H1 (cell line): Measurements from ENCODE around the gene DAB2IP. TPM values are rescaled to one million over a fixed set of nuclear protein-coding genes. Genes with fewer than 3 reads are reported as not detected.

ENCODE experiments used
- CTCF ChIA-PET: fragments of 300-600 bp; sonication (Branson Sonifier 250); formaldehyde crosslinking; loops from one replicate; lab custom pipeline; 2021; ENCODE audit not compliant: partially characterized antibody; lab: Charles Lee
- POLR2A ChIA-PET: fragments of 300-600 bp; sonication (Branson Sonifier 250); formaldehyde crosslinking; loops from one replicate; lab custom pipeline; 2021; ENCODE audit warnings: inconsistent platforms; ENCODE audit not compliant: partially characterized antibody; lab: Charles Lee
- DNase-seq, 2 experiments: peaks; one replicate each; pipeline versions ENCODE4 v3.0.0 to v3.0.0-alpha.2; 2010 to 2022; ENCODE audit warnings: low spot score in 2 of 2, low read depth in 1 of 2, mixed read lengths in 1 of 2
- FAIRE-seq: peaks from 2 replicates; lab custom pipeline; 2011; peaks lifted over from hg19 to GRCh38; lab: Jason Lieb, UNC
- H2AFZ ChIP-seq: 2 replicates; pipeline ENCODE4 v1.8.1; 2012; ENCODE audit warnings: low read length, inconsistent platforms
- H2AK5ac ChIP-seq: 2 replicates; pipeline ENCODE4 v1.6.1; 2013; ENCODE audit warnings: low read depth, low read length
- H2BK120ac ChIP-seq: replicated peaks from 2 replicates; pipeline ENCODE3; 2013; ENCODE audit warnings: low read depth, low read length, inconsistent platforms
- H2BK12ac ChIP-seq: 2 replicates; pipeline ENCODE4 v1.6.1; 2013; ENCODE audit warnings: low read depth, low read length
- H2BK15ac ChIP-seq: 2 replicates; pipeline ENCODE4 v1.6.1; 2013; ENCODE audit warnings: low read length
- H2BK20ac ChIP-seq: 2 replicates; pipeline ENCODE4 v1.6.1; 2013; ENCODE audit warnings: low read length
- H2BK5ac ChIP-seq: 2 replicates; pipeline ENCODE4 v1.6.1; 2013; ENCODE audit warnings: low read depth, low read length
- H3K14ac ChIP-seq: 2 replicates; pipeline ENCODE4 v1.6.1; 2013; ENCODE audit warnings: inconsistent platforms; ENCODE audit not compliant: insufficient read length
- H3K18ac ChIP-seq: 2 replicates; pipeline ENCODE4 v1.6.1; 2013; ENCODE audit warnings: low read length; ENCODE audit errors: extremely low read depth
- H3K23ac ChIP-seq: 2 replicates; pipeline ENCODE4 v1.6.1; 2013; ENCODE audit warnings: inconsistent platforms; ENCODE audit not compliant: insufficient read length
- H3K23me2 ChIP-seq: 2 replicates; pipeline ENCODE4 v1.6.1; 2013; ENCODE audit warnings: low read depth, low read length
- H3K27ac ChIP-seq: 2 replicates; pipeline ENCODE4 v1.6.1; 2011; ENCODE audit warnings: low read depth, low read length, inconsistent platforms
- H3K27me3 ChIP-seq, 4 experiments: replicated peaks in 1 of 4; 1 replicate in 1 of 4; 2 replicates in 3 of 4; pipeline versions ENCODE4 v1.6.1 to v1.8.1; 2011 to 2013; ENCODE audit warnings: low read length in 3 of 4, mild to moderate bottlenecking in 3 of 4, inconsistent platforms in 2 of 4, mixed read lengths in 2 of 4, moderate library complexity in 1 of 4; ENCODE audit not compliant: control insufficient read depth in 3 of 4, insufficient read depth in 3 of 4; ENCODE audit errors: extremely low read depth in 1 of 4
- H3K36me3 ChIP-seq, 4 experiments: 2 replicates each; pipeline versions ENCODE4 v1.6.1 to v1.8.1; 2011 to 2013; ENCODE audit warnings: mild to moderate bottlenecking in 4 of 4, low read length in 3 of 4, moderate library complexity in 2 of 4, control low read depth in 1 of 4, inconsistent platforms in 1 of 4; ENCODE audit not compliant: insufficient read depth in 4 of 4, control insufficient read depth in 2 of 4
- H3K4ac ChIP-seq: replicated peaks from 2 replicates; pipeline ENCODE3; 2013; ENCODE audit warnings: low read length, low read depth, mixed read lengths, inconsistent platforms; ENCODE audit not compliant: insufficient read length
- H3K4me1 ChIP-seq, 4 experiments: replicated peaks in 1 of 4; 1 replicate in 1 of 4; 2 replicates in 3 of 4; pipeline versions ENCODE4 v1.6.1 to v1.8.1; 2011 to 2013; ENCODE audit warnings: low read length in 3 of 4, inconsistent platforms in 2 of 4, mixed read lengths in 1 of 4; ENCODE audit not compliant: insufficient read depth in 4 of 4, control insufficient read depth in 3 of 4
- H3K4me2 ChIP-seq, 2 experiments: 2 replicates each; pipeline versions ENCODE4 v1.6.1 to v1.8.1; 2011 to 2013; ENCODE audit warnings: low read depth in 2 of 2, low read length in 2 of 2, control low read depth in 1 of 2, inconsistent platforms in 1 of 2, mild to moderate bottlenecking in 1 of 2; ENCODE audit not compliant: insufficient read depth in 1 of 2
- H3K4me3 ChIP-seq, 4 experiments: fragments of 200-600, 300-600 bp in 1 of 4; sonication (generic), shearing (Covaris generic), sonication (Bioruptor Twin) in 1 of 4; 2 replicates each; pipeline versions ENCODE4 v1.5.1 to v1.8.1; 2011 to 2016; ENCODE audit warnings: low read length in 4 of 4, low read depth in 3 of 4, control low read depth in 2 of 4, inconsistent platforms in 2 of 4, mild to moderate bottlenecking in 2 of 4, mixed read lengths in 1 of 4, moderate library complexity in 1 of 4; ENCODE audit not compliant: insufficient read depth in 2 of 4; ENCODE audit errors: extremely low read depth in 1 of 4
- H3K56ac ChIP-seq: replicated peaks from 2 replicates; pipeline ENCODE3; 2013; ENCODE audit warnings: low read depth, mild to moderate bottlenecking, mixed read lengths, low read length, inconsistent platforms; ENCODE audit not compliant: insufficient read length
- H3K79me1 ChIP-seq: 2 replicates; pipeline ENCODE4 v1.6.1; 2013; ENCODE audit warnings: low read depth, low read length, control low read depth
- H3K79me2 ChIP-seq, 2 experiments: 2 replicates each; pipeline versions ENCODE4 v1.6.1 to v1.8.1; 2012 to 2013; ENCODE audit warnings: low read length in 2 of 2, mild to moderate bottlenecking in 2 of 2, inconsistent platforms in 1 of 2; ENCODE audit not compliant: insufficient read depth in 2 of 2, control insufficient read depth in 1 of 2
- H3K9ac ChIP-seq, 4 experiments: replicated peaks in 1 of 4; 1 replicate in 1 of 4; 2 replicates in 3 of 4; pipeline versions ENCODE4 v1.6.1 to v1.8.1; 2011 to 2013; ENCODE audit warnings: low read depth in 3 of 4, low read length in 3 of 4, control low read depth in 2 of 4, mild to moderate bottlenecking in 2 of 4, moderate library complexity in 2 of 4, inconsistent platforms in 1 of 4; ENCODE audit errors: extremely low read depth in 1 of 4
- H3K9me3 ChIP-seq, 2 experiments: 2 replicates each; pipeline versions ENCODE4 v1.6.1 to v1.8.1; 2012 to 2013; ENCODE audit warnings: mild to moderate bottlenecking in 2 of 2, moderate library complexity in 2 of 2, control low read depth in 1 of 2, inconsistent platforms in 1 of 2, low read depth in 1 of 2, low read length in 1 of 2, mixed read lengths in 1 of 2; ENCODE audit not compliant: insufficient read depth in 2 of 2
- H4K20me1 ChIP-seq, 2 experiments: replicated peaks in 1 of 2; 2 replicates each; pipeline versions ENCODE3 to v1.8.1; 2011 to 2013; ENCODE audit warnings: inconsistent platforms in 2 of 2, low read length in 2 of 2, mild to moderate bottlenecking in 1 of 2; ENCODE audit not compliant: insufficient read depth in 2 of 2, control insufficient read depth in 1 of 2
- H4K5ac ChIP-seq: 2 replicates; pipeline ENCODE4 v1.6.1; 2013; ENCODE audit warnings: low read length, low read depth, mixed read lengths, inconsistent platforms; ENCODE audit not compliant: insufficient read length
- H4K8ac ChIP-seq: 2 replicates; pipeline ENCODE4 v1.8.0; 2013; ENCODE audit warnings: mild to moderate bottlenecking, moderate library complexity, low read length, inconsistent platforms; ENCODE audit not compliant: insufficient read depth; ENCODE audit errors: extremely low read depth
- H4K91ac ChIP-seq: replicated peaks from 2 replicates; pipeline ENCODE3; 2013; ENCODE audit warnings: low read length, mixed read lengths, inconsistent platforms; ENCODE audit not compliant: insufficient read length
- BCL11A ChIP-seq, 2 experiments: IDR thresholded peaks; one replicate each; pipeline ENCODE4 v1.6.1; 2011; ENCODE audit warnings: low read depth in 2 of 2, low read length in 2 of 2, mild to moderate bottlenecking in 2 of 2
- GTF2F1 ChIP-seq: IDR thresholded peaks from 2 replicates; pipeline ENCODE4 v1.6.1; 2012; ENCODE audit warnings: low read depth, low read length, improper control_type of control experiment, borderline replicate concordance
- KDM1A ChIP-seq: fragments of 200-600, 300-600 bp; sonication (generic); IDR thresholded peaks from 2 replicates; pipeline ENCODE4 v1.7.1; 2016; ENCODE audit warnings: mild to moderate bottlenecking, low read length, borderline replicate concordance
- RAD21 ChIP-seq, 2 experiments: IDR thresholded peaks in 1 of 2; conservative IDR thresholded peaks in 1 of 2; 2 replicates each; pipeline ENCODE4 v1.6.1; 2011; ENCODE audit warnings: low read depth in 2 of 2, low read length in 2 of 2, improper control_type of control experiment in 1 of 2, inconsistent platforms in 1 of 2, mild to moderate bottlenecking in 1 of 2, moderate library complexity in 1 of 2
- SP4 ChIP-seq: IDR thresholded peaks from 2 replicates; pipeline ENCODE4 v1.6.1; 2012; ENCODE audit warnings: low read length, inconsistent platforms
- WGBS, 2 experiments: shearing (Covaris generic) in 1 of 2; methylation state at CpG; one replicate each; pipeline versions ENCODE4 v1.1.6 to v1.1.7; 2013 to 2015; ENCODE audit warnings: low lambda C conversion rate in 2 of 2, mixed read lengths in 2 of 2, inconsistent platforms in 1 of 2, low coverage in 1 of 2, missing lambda C conversion rate in 1 of 2; ENCODE audit not compliant: insufficient replicate concordance in 2 of 2, insufficient coverage in 1 of 2, insufficient read length in 1 of 2; ENCODE audit errors: extremely low coverage in 1 of 2, missing lambda C conversion rate in 1 of 2; 5-methylcytosine and 5-hydroxymethylcytosine counted together
- polyA plus RNA-seq, 7 experiments: library from polyadenylated mRNA; depleted of rRNA in 3 of 7; stranded (reverse) in 5 of 7; unstranded in 2 of 7; fragments of >200 nt in 5 of 7; fragments of 200-250 nt in 2 of 7; gene quantifications; 1 replicate in 5 of 7; 2 replicates in 1 of 7; 4 replicates in 1 of 7; pipeline versions ENCODE4 v1.2.1 to v1.2.3, GENCODE V29; 2011 to 2013; ENCODE audit warnings: missing spikeins in 2 of 7, mixed read lengths in 2 of 7
- total RNA-seq: library from RNA; stranded (reverse); fragmentation: NEBNext Ultra II Directional; extraction: Animal tissue kit (Norgen Biotek cat#: 25700); gene quantifications from 2 replicates; pipeline ENCODE4 v1.2.1, GENCODE V29; 2021

The DAB2IP gene
- total and polyA plus RNA-seq, 2 of the 8 experiments (the other 6 are each of a cell fraction or from before 2014, with no cell fraction given), result 19.7 to 39.5 TPM

DNA sequence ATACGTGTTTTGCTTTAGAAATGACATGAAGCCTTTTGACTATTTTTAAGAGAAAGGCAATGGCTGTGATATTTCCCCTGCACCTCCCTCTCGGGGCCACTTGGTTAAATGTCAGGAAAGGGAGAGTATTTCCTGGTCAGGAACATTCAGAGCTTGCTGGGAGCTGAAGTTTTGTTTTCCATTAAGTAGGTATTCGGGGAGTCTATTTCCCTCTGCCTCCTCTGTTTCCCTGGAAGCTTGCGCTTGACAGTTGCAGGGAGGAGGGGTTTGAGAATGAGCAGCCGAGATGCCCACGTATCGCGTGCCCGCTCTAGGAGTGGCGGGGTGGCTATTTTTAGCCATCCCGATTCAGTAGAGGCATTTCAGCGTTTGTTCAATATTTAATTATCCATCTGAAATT, 6.7 kb downstream of the DAB2IP start:
- Histone ChIP-seq H2BK20ac (no peak overlapping the region), H3K4me2 (no peak overlapping the region), H4K91ac (no peak overlapping the region), H3K4me3 (no peak overlapping the region), H4K8ac (no peak overlapping the region), H2AFZ (no peak overlapping the region), H2BK15ac (no peak overlapping the region), H3K4me1 (peaks cover 0 to 15% (median 7%) of the 10 kb centered on the region in 4 experiments; a peak in 6 of 7 replicates), H2AK5ac (no peak overlapping the region), H4K5ac (no peak overlapping the region), H3K9ac (no peak overlapping the region), H3K79me2 (peaks cover 0 to 31% of the 10 kb centered on the region in 2 experiments; a peak in 2 of 4 replicates), H3K9me3 (no peaks in the 10 kb centered on the region), H3K23me2 (no peaks in the 10 kb centered on the region), H3K23ac (no peak overlapping the region), H3K36me3 (no peaks in the 10 kb centered on the region), H3K56ac (no peak overlapping the region), H3K27me3 (no peaks in the 10 kb centered on the region), H3K27ac (no peak overlapping the region), H2BK120ac (no peak overlapping the region), H3K79me1 (peaks cover 17% of the 10 kb centered on the region), H2BK12ac (no peak overlapping the region), H4K20me1 (peaks cover 14 to 40% of the 10 kb centered on the region in 2 experiments), H3K18ac (no peak overlapping the region; the same call in 1 of the 2 replicates), H3K14ac (no peak overlapping the region), H3K4ac (no peak overlapping the region), H2BK5ac (no peak overlapping the region)
- CTCF ChIA-PET, result interaction anchor here (0.7 to 7.9 kb wide), 11 partner anchors 8 to 273 kb away, joined by 3 to 56 read pairs (median 5); no protein-coding TSS in a partner anchor
- DNase-seq (no peak), FAIRE-seq (no peak)
- TF ChIP-seq RAD21 (IDR thresholded peaks at IDR 0.05 in 1 of 2, conservative IDR thresholded peaks at IDR 0.05 in 1 of 2; ENCODE audit: low read depth in 2 of 2, low read length in 2 of 2), result no peak
- TF ChIP-seq GTF2F1, result no peak
- TF ChIP-seq KDM1A, result no peak
- no peak for TF ChIP-seq SP4
- TF ChIP-seq BCL11A (IDR thresholded peaks at IDR 0.05; ENCODE audit: low read depth in 2 of 2, low read length in 2 of 2), result no peak
- POLR2A ChIA-PET, result interaction anchor here (1.4 kb wide), 1 partner anchor 8 kb away, joined by 4 read pairs; no protein-coding TSS in a partner anchor
- 86% methylated on average over 12 of the region's 12 CpGs; no CpG with 5 or more reads in 1 of the 2 experiments for WGBS, 2 experiments
